GM12873 (cell line): ENCODE measurements around the gene ETS1.

Experiments
- TF ChIP-seq, protein P1 (sequence below): IDR thresholded peaks from 2 replicates; pipeline ENCODE4 v1.5.1; 2012; ENCODE audit warnings: low read depth, mild to moderate bottlenecking, moderate library complexity, low read length, control low read depth; ENCODE audit not compliant: insufficient read depth; ENCODE audit errors: missing control alignments

Gene ETS1

GRCh38 chr11:128548649-128549255 is 38.6 kb downstream of the ETS1 start:
- TF ChIP-seq, protein P1, sequence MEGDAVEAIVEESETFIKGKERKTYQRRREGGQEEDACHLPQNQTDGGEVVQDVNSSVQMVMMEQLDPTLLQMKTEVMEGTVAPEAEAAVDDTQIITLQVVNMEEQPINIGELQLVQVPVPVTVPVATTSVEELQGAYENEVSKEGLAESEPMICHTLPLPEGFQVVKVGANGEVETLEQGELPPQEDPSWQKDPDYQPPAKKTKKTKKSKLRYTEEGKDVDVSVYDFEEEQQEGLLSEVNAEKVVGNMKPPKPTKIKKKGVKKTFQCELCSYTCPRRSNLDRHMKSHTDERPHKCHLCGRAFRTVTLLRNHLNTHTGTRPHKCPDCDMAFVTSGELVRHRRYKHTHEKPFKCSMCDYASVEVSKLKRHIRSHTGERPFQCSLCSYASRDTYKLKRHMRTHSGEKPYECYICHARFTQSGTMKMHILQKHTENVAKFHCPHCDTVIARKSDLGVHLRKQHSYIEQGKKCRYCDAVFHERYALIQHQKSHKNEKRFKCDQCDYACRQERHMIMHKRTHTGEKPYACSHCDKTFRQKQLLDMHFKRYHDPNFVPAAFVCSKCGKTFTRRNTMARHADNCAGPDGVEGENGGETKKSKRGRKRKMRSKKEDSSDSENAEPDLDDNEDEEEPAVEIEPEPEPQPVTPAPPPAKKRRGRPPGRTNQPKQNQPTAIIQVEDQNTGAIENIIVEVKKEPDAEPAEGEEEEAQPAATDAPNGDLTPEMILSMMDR, result no peak

- TF ChIP-seq, protein P1, result no peak
Observed at GRCh38 chr11:128547946-128548648, 39.3 kb downstream of the ETS1 start.

DNA sequence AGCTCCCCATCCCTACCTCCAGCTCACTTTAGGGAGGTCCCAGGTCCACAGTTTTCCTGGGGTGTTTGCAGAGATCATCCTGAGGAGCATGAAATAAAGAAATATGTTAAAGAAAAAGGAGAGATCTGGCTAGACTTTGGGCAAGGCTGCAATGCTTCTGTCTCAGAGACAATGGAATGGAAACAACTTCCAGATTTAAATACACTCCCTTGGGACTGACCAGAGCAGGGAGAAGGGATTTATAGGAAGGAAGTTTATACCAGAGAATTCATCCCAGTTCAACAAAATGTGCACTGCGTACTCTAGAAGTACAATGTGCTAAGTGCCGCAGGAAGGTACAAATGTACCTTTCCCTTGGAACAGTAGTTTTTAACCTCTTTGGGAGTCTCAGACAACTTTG is 40.4 kb downstream of the ETS1 start:
- TF ChIP-seq, protein P1, result no peak

DNA sequence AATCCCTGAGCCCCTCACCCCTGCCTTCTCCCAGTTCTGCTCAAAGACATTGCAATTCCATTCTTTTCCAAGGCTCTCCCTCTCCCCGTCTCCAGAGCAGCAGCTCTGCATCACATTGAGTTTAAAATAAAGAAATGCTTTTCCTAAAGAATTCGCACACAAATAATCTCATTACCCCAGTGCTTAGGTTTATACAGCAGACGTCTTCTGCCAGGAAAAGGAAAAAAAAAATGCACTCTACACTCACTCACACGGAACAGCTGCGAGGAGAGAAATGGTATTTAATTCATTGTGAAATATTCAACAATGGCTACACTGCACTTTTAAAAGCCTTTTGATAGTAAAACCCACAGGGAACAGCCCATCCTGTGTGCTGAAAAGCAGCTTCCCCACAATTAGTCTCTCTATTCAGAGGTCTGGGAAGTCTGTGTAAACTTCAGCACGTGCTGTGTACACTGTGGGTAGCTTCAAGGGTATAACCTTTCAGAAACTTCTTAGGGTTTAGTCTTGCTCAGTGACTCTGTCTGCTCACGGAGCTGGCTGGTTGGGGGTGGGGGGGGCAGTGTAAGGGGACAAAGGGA is 42.8 kb downstream of the ETS1 start:
- TF ChIP-seq, protein P1, result no peak

GRCh38 chr11:128540469-128540868 is 46.9 kb downstream of the ETS1 start:
- TF ChIP-seq, protein P1, result no peak

GRCh38 chr11:128536506-128536905 is 50.9 kb downstream of the ETS1 start:
- TF ChIP-seq, protein P1, result no peak
